Left forelimb (tissue), 1 donor: Measurements from ENCODE around the gene CD34.
A peak's percentile ranks its signal among the peaks of the same experiment; 100 is the strongest.
"Not testable (repeated sequence)": the region's sequence is repeated elsewhere in the genome, so short reads cannot be mapped to it uniquely, and the experiment has no call there.

Experiments
- DNase-seq: peaks from one replicate; pipeline ENCODE4 v3.0.0-alpha.2; 2018; ENCODE audit warnings: low spot score

The CD34 gene

GRCh38 chr1:207898836-207899235 lies 12.1 kb downstream of the CD34 start:
- no peak for DNase-seq

- no peak for DNase-seq
Measured at GRCh38 chr1:207898260-207898659, 12.7 kb downstream of the CD34 start.

GRCh38 chr1:207897188-207897587 lies 13.7 kb downstream of the CD34 start:
- no peak for DNase-seq

- DNase-seq = no peak
Measured at GRCh38 chr1:207896547-207896946, 14.4 kb downstream of the CD34 start.

GRCh38 chr1:207894704-207895103 lies 16.2 kb downstream of the CD34 start:
- no peak for DNase-seq

- no peak for DNase-seq
Measured at GRCh38 chr1:207893737-207894582, 17.0 kb downstream of the CD34 start.

GRCh38 chr1:207892764-207893163 lies 18.2 kb downstream of the CD34 start:
- no peak for DNase-seq

GRCh38 chr1:207891148-207891547 lies 19.8 kb downstream of the CD34 start:
- no peak for DNase-seq

GRCh38 chr1:207890136-207890738 lies 20.7 kb downstream of the CD34 start:
- peak; percentile 74 for DNase-seq

- DNase-seq = no peak
Measured at GRCh38 chr1:207888652-207889051, 22.3 kb downstream of the CD34 start.

GRCh38 chr1:207887542-207888201 lies 23.3 kb downstream of the CD34 start:
- no peak for DNase-seq

GRCh38 chr1:207886227-207886626 lies 24.7 kb downstream of the CD34 start:
- no peak for DNase-seq

GRCh38 chr1:207885129-207886032 lies 25.5 kb downstream of the CD34 start:
- DNase-seq = peak; percentile 88

- no peak for DNase-seq
Measured at GRCh38 chr1:207884266-207885029, 26.5 kb downstream of the CD34 start.

- DNase-seq = no peak
Measured at GRCh38 chr1:207883660-207884250, 27.2 kb downstream of the CD34 start.

- no peak for DNase-seq
Measured at GRCh38 chr1:207883104-207883651, 27.7 kb downstream of the CD34 start.

- no peak for DNase-seq
Measured at GRCh38 chr1:207882692-207883091, 28.2 kb downstream of the CD34 start.

- DNase-seq = no peak
Measured at GRCh38 chr1:207878939-207879338, 32.0 kb downstream of the CD34 start.

- DNase-seq = not testable (repeated sequence)
Measured at GRCh38 chr1:207877914-207878313, 33.0 kb downstream of the CD34 start.

- no peak for DNase-seq
Measured at GRCh38 chr1:207876131-207876530, 34.8 kb downstream of the CD34 start.
